Measurements from ENCODE around the gene PNP. TPM values are rescaled to one million over a fixed set of nuclear protein-coding genes. Genes with fewer than 3 reads are reported as not detected.

PNP gene
- total and polyA plus RNA-seq, 2 donors (not counting 1 experiment from before 2014, with no cell fraction given) = 42.0 to 119 TPM

GRCh38 chr14:20469890-20470602 is 840 bp downstream of the PNP start:
- Mint-ChIP-seq H3K9me3 (ENCODE audit: insufficient read depth) (no peaks in the 10 kb centered on the region), H3K27me3 (no peaks in the 10 kb centered on the region), H3K4me3 (peak overlapping the region; percentile 100), H3K4me1 (peaks cover 48% of the 10 kb centered on the region), H3K27ac (peak overlapping the region; percentile 96)
- TF ChIP-seq, protein P1, sequence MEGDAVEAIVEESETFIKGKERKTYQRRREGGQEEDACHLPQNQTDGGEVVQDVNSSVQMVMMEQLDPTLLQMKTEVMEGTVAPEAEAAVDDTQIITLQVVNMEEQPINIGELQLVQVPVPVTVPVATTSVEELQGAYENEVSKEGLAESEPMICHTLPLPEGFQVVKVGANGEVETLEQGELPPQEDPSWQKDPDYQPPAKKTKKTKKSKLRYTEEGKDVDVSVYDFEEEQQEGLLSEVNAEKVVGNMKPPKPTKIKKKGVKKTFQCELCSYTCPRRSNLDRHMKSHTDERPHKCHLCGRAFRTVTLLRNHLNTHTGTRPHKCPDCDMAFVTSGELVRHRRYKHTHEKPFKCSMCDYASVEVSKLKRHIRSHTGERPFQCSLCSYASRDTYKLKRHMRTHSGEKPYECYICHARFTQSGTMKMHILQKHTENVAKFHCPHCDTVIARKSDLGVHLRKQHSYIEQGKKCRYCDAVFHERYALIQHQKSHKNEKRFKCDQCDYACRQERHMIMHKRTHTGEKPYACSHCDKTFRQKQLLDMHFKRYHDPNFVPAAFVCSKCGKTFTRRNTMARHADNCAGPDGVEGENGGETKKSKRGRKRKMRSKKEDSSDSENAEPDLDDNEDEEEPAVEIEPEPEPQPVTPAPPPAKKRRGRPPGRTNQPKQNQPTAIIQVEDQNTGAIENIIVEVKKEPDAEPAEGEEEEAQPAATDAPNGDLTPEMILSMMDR (IDR thresholded peaks at IDR 0.05) = no peak
- TF ChIP-seq EZH2 (IDR thresholded peaks at IDR 0.05; ENCODE audit: borderline replicate concordance, insufficient read depth, low read depth, low read length, poor library complexity, severe bottlenecking) = no peak
- Histone ChIP-seq H3K36me3 (replicated peaks in 1 of 2; ENCODE audit: control extremely low read depth in 1 of 2, control insufficient read depth in 1 of 2, extremely low read depth in 1 of 2, insufficient read depth in 2 of 2, low read length in 1 of 2) (peaks cover 20 to 33% of the 10 kb centered on the region in 2 experiments), H3K4me2 (replicated peaks; ENCODE audit: low read depth, low read length, poor library complexity, severe bottlenecking) (peak overlapping the region; percentile 84), H3K9ac (ENCODE audit: low read length) (peak overlapping the region; percentile 84), H4K20me1 (ENCODE audit: control insufficient read depth, insufficient read depth, low read length, poor library complexity, severe bottlenecking) (peaks cover 14% of the 10 kb centered on the region), H3K27ac (ENCODE audit: low read length in 2 of 2) (peak overlapping the region; percentile 73 to 81), H3K27me3 (replicated peaks in 1 of 4; ENCODE audit: control extremely low read depth in 1 of 4, control insufficient read depth in 3 of 4, insufficient read depth in 4 of 4, low read length in 3 of 4) (no peaks in the 10 kb centered on the region), H3K79me2 (ENCODE audit: control insufficient read depth, insufficient read depth, low read length) (peaks cover 58% of the 10 kb centered on the region), H3K4me1 (ENCODE audit: control insufficient read depth in 2 of 2, insufficient read depth in 2 of 2, low read length in 2 of 2) (peaks cover 24 to 27% of the 10 kb centered on the region in 2 donors), H3K9me3 (ENCODE audit: control extremely low read depth in 1 of 3, control insufficient read depth in 2 of 3, insufficient read depth in 1 of 3, low read length in 2 of 3) (no peaks in the 10 kb centered on the region), H2AFZ (ENCODE audit: insufficient read depth, low read depth, low read length, poor library complexity, severe bottlenecking) (peak overlapping the region; percentile 67), H3K4me3 (ENCODE audit: control extremely low read depth in 1 of 5, extremely low read depth in 1 of 5, insufficient read depth in 1 of 5, low read depth in 2 of 5, low read length in 4 of 5) (peak overlapping the region; percentile 88 to 99 (median 98))
- ChIA-PET POLR2A (interaction anchor here (0.6 to 1.9 kb wide), 6 partner anchors 9 to 127 kb away, joined by 3 to 20 read pairs (median 8); partner anchors contain the start of genes APEX1, OSGEP, PARP2 and PIP4P1), CTCF (interaction anchor here (0.8 to 3.6 kb wide), 10 partner anchors 8 to 143 kb away, joined by 3 to 23 read pairs (median 3); partner anchors contain the start of genes APEX1, OSGEP and TEP1)
- intact Hi-C loops (cut with micrococcal nuclease) = loop anchor here (1.0 to 10.0 kb wide), 5 partner anchors 9 to 985 kb away; partner anchors contain the start of genes APEX1, CHD8, PARP2 and PIP4P1
- peak; percentile 66 for DNase-seq
- peak; percentile 22 for ATAC-seq (ENCODE audit: low read depth)
- WGBS (ENCODE audit: insufficient coverage) = 0% methylated on average over 4 of the region's 12 CpGs

- ChIA-PET CTCF (interaction anchor here (1.0 to 3.6 kb wide), 4 partner anchors 8 to 56 kb away, joined by 3 to 23 read pairs (median 5); partner anchors contain the start of gene TEP1), POLR2A (interaction anchor here (1.4 to 1.9 kb wide), 3 partner anchors 10 to 19 kb away, joined by 11 to 20 read pairs (median 17); partner anchors contain the start of genes APEX1, OSGEP and PIP4P1)
- DNase-seq (no peak), ATAC-seq (ENCODE audit: low read depth) (no peak)
- Mint-ChIP-seq H3K27me3 (no peaks in the 10 kb centered on the region), H3K9me3 (ENCODE audit: insufficient read depth) (no peaks in the 10 kb centered on the region), H3K4me3 (peak overlapping the region; percentile 100), H3K27ac (peak overlapping the region; percentile 96), H3K4me1 (peaks cover 51% of the 10 kb centered on the region)
- peaks cover 21 to 37% of the 10 kb centered on the region in 2 experiments for H3K36me3 ChIP-seq (replicated peaks in 1 of 2; ENCODE audit: control extremely low read depth in 1 of 2, control insufficient read depth in 1 of 2, extremely low read depth in 1 of 2, insufficient read depth in 2 of 2, low read length in 1 of 2)
- peak overlapping the region in 1 of 2 donors; percentile 81 for H3K27ac ChIP-seq (ENCODE audit: low read length in 2 of 2)
- H3K27me3 ChIP-seq (replicated peaks in 1 of 4; ENCODE audit: control extremely low read depth in 1 of 4, control insufficient read depth in 3 of 4, insufficient read depth in 4 of 4, low read length in 3 of 4) = no peaks in the 10 kb centered on the region
- no peak for TF ChIP-seq EZH2 (IDR thresholded peaks at IDR 0.05; ENCODE audit: borderline replicate concordance, insufficient read depth, low read depth, low read length, poor library complexity, severe bottlenecking)
- TF ChIP-seq, protein P1 (IDR thresholded peaks at IDR 0.05) = no peak
- peaks cover 14% of the 10 kb centered on the region for H4K20me1 ChIP-seq (ENCODE audit: control insufficient read depth, insufficient read depth, low read length, poor library complexity, severe bottlenecking)
- H3K9me3 ChIP-seq (ENCODE audit: control extremely low read depth in 1 of 3, control insufficient read depth in 2 of 3, insufficient read depth in 1 of 3, low read length in 2 of 3) = no peaks in the 10 kb centered on the region
- 0% methylated on average over 2 of the region's 2 CpGs for WGBS (ENCODE audit: insufficient coverage)
- peaks cover 62% of the 10 kb centered on the region for H3K79me2 ChIP-seq (ENCODE audit: control insufficient read depth, insufficient read depth, low read length)
- H3K4me1 ChIP-seq (ENCODE audit: control insufficient read depth in 2 of 2, insufficient read depth in 2 of 2, low read length in 2 of 2) = peaks cover 24 to 27% of the 10 kb centered on the region in 2 donors
- H3K4me3 ChIP-seq (ENCODE audit: control extremely low read depth in 1 of 5, extremely low read depth in 1 of 5, insufficient read depth in 1 of 5, low read depth in 2 of 5, low read length in 4 of 5) = peak overlapping the region; percentile 88 to 99 (median 98)
- peak overlapping the region; percentile 67 for H2AFZ ChIP-seq (ENCODE audit: insufficient read depth, low read depth, low read length, poor library complexity, severe bottlenecking)
- H3K9ac ChIP-seq (ENCODE audit: low read length) = peak overlapping the region; percentile 84
- H3K4me2 ChIP-seq (replicated peaks; ENCODE audit: low read depth, low read length, poor library complexity, severe bottlenecking) = peak overlapping the region; percentile 84
- intact Hi-C loops (cut with micrococcal nuclease) = no loop called here
Observed at GRCh38 chr14:20470603-20470901, 1.3 kb downstream of the PNP start.

Measured in B cell (primary cell).